Smooth muscle cell (in vitro differentiated cells): Measurements from ENCODE around the gene AGPAT2. TPM values are rescaled to one million over a fixed set of nuclear protein-coding genes. Genes with fewer than 3 reads are reported as not detected.

Experiments
- DNase-seq: peaks from one replicate; lab custom pipeline; 2025; ENCODE audit not compliant: unreplicated experiment; lab: John Stamatoyannopoulos, UW
- H2AFZ ChIP-seq: fragments of 200-600 bp; sonication (generic); 2 replicates; pipeline ENCODE4 v1.6.0; 2016; ENCODE audit warnings: antibody characterized with exemption, low read depth, mild to moderate bottlenecking
- H3F3A ChIP-seq: fragments of 200-600 bp; sonication (generic); 2 replicates; pipeline ENCODE4 v1.6.0; 2017; ENCODE audit warnings: antibody characterized with exemption, low read depth
- H3K27ac ChIP-seq: fragments of 200-600 bp; sonication (generic); 2 replicates; pipeline ENCODE4 v1.5.1; 2016; ENCODE audit warnings: low read depth, mild to moderate bottlenecking
- H3K27me3 ChIP-seq: fragments of 200-600 bp; sonication (generic); 2 replicates; pipeline ENCODE4 v1.6.1; 2016; ENCODE audit warnings: low read depth, mild to moderate bottlenecking
- H3K36me3 ChIP-seq: fragments of 200-600 bp; sonication (generic); 2 replicates; pipeline ENCODE4 v1.5.1; 2016; ENCODE audit warnings: low read depth
- H3K4me1 ChIP-seq: fragments of 200-600 bp; sonication (generic); 2 replicates; pipeline ENCODE4 v1.5.1; 2016; ENCODE audit warnings: low read depth
- H3K4me2 ChIP-seq: fragments of 200-600 bp; sonication (generic); 2 replicates; pipeline ENCODE4 v1.6.0; 2016; ENCODE audit warnings: mild to moderate bottlenecking
- H3K4me3 ChIP-seq: fragments of 200-600 bp; sonication (generic); 2 replicates; pipeline ENCODE4 v1.5.1; 2016; ENCODE audit warnings: mild to moderate bottlenecking
- H3K79me2 ChIP-seq: fragments of 200-600 bp; sonication (generic); 2 replicates; pipeline ENCODE4 v1.6.0; 2016; ENCODE audit warnings: low read depth, mild to moderate bottlenecking
- H3K9ac ChIP-seq: fragments of 200-600 bp; sonication (generic); 2 replicates; pipeline ENCODE4 v1.6.0; 2016; ENCODE audit warnings: low read depth
- H3K9me3 ChIP-seq: fragments of 200-600 bp; sonication (generic); replicated peaks from 2 replicates; pipeline ENCODE4 v1.5.1; 2016; ENCODE audit warnings: low read depth
- H4K20me1 ChIP-seq: fragments of 200-600 bp; sonication (generic); 2 replicates; pipeline ENCODE4 v1.6.0; 2016; ENCODE audit warnings: low read depth
- CTCF ChIP-seq: fragments of 200-600 bp; sonication (generic); IDR thresholded peaks from 2 replicates; pipeline ENCODE4 v1.5.1; 2017; ENCODE audit warnings: borderline replicate concordance, mild to moderate bottlenecking, antibody characterized with exemption; ENCODE audit not compliant: insufficient read depth, poor library complexity, severe bottlenecking
- WGBS: methylation state at CpG from one replicate; pipeline ENCODE4 v1.1.7; 2016; ENCODE audit warnings: low lambda C conversion rate; 5-methylcytosine and 5-hydroxymethylcytosine counted together
- polyA plus RNA-seq: library from polyadenylated mRNA; unstranded; fragments of >200 nt; fragmentation: Nextera tagmentation; extraction: Ambion mirVana; gene quantifications from 2 replicates; pipeline ENCODE4 v1.2.1, GENCODE V29; 2016
- total RNA-seq: library from RNA; depleted of rRNA; stranded (reverse); fragments of >200 nt; gene quantifications from 2 replicates; pipeline ENCODE4 v1.2.3, GENCODE V29; 2014

Gene AGPAT2
- total and polyA plus RNA-seq, 2 experiments from 2014 or later = 42.9 to 105 TPM

GRCh38 chr9:136721339-136722092 lies 34.3 kb upstream of the AGPAT2 start:
- no peak overlapping the region for H3K4me2 ChIP-seq
- no peak overlapping the region for H3K9ac ChIP-seq
- 88% methylated on average over 30 of the region's 30 CpGs for WGBS
- peaks cover 86% of the 10 kb centered on the region for H4K20me1 ChIP-seq
- H3K4me1 ChIP-seq = peaks cover 9% of the 10 kb centered on the region
- H3K9me3 ChIP-seq = no peaks in the 10 kb centered on the region
- peaks cover under 1% of the 10 kb centered on the region for H3K79me2 ChIP-seq
- H3K4me3 ChIP-seq = no peak overlapping the region
- no peak overlapping the region for H2AFZ ChIP-seq
- no peak for TF ChIP-seq CTCF
- H3K27me3 ChIP-seq = no peaks in the 10 kb centered on the region
- DNase-seq = no peak
- no peaks in the 10 kb centered on the region for H3K36me3 ChIP-seq
- no peaks in the 10 kb centered on the region for H3F3A ChIP-seq
- no peak overlapping the region for H3K27ac ChIP-seq

DNA sequence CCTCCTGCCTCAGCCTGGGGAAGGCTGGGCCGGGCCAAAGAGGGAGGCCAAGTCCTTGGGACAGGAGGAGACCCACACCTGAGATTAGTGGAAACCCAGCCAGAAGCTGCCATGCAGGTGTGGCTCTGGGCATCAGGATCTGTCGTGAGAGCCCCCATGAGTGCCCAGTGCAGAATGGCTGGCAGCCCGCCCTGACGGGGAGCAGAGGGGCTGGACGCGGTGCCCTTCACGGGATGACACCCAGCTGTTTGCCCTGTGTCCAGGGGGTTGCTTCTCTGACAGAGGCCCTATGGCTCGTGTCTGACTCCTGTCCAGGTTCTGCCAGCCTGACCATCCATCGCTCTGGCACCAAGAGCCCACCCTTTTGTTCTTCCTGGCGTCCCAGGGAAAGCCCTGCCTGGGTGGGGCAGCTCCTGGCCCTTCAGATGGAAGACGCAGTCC lies 33.7 kb upstream of the AGPAT2 start:
- Histone ChIP-seq H4K20me1 (peaks cover 83% of the 10 kb centered on the region), H3F3A (no peaks in the 10 kb centered on the region), H3K4me1 (peaks cover 3% of the 10 kb centered on the region), H3K36me3 (no peaks in the 10 kb centered on the region), H3K4me2 (no peak overlapping the region), H3K27me3 (no peaks in the 10 kb centered on the region), H3K4me3 (no peak overlapping the region), H2AFZ (no peak overlapping the region), H3K9ac (no peak overlapping the region), H3K9me3 (no peaks in the 10 kb centered on the region), H3K79me2 (no peaks in the 10 kb centered on the region), H3K27ac (no peak overlapping the region)
- 88% methylated on average over 11 of the region's 11 CpGs for WGBS
- TF ChIP-seq CTCF = no peak
- no peak for DNase-seq

DNA sequence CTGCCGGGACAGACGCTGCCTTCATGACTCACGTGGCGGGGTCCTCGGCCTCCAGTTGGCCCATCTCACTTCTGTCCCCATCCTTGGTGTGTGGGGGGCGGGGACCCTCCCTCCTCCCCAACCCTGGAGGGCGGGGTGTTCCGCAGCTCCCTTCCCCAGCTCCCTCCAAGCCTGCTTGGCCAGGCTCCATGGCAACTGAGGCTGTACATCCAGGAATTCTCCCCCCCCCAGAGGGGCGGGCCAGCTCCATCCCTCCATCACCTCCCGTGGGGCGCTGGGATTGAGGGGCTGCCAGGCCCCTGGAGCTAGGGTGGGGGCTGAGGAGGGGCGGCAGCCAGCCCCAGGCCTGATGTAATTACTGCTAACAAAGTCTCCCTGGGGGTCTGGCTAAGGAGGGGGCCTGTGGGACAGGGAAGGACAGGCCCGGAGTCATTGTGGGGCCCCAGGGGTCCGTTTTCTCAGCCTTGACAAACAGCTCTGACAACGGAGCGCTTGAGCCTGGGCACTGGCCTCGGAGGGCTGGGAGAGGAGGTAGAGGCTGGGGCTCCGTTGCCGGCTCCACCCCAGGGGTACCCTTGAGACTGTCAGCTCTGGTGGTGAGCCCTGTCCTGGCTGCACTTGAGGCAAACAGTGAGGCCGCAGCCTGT lies 33.1 kb upstream of the AGPAT2 start:
- H3K27me3 ChIP-seq = no peaks in the 10 kb centered on the region
- H3K79me2 ChIP-seq = no peaks in the 10 kb centered on the region
- peaks cover 82% of the 10 kb centered on the region for H4K20me1 ChIP-seq
- no peaks in the 10 kb centered on the region for H3K4me1 ChIP-seq
- H3K36me3 ChIP-seq = no peaks in the 10 kb centered on the region
- no peaks in the 10 kb centered on the region for H3K9me3 ChIP-seq
- H3K27ac ChIP-seq = no peak overlapping the region
- no peak overlapping the region for H3K4me3 ChIP-seq
- no peak overlapping the region for H2AFZ ChIP-seq
- H3K9ac ChIP-seq = no peak overlapping the region
- DNase-seq = no peak
- no peaks in the 10 kb centered on the region for H3F3A ChIP-seq
- WGBS = 67% methylated on average over 16 of the region's 20 CpGs
- H3K4me2 ChIP-seq = no peak overlapping the region
- TF ChIP-seq CTCF = no peak
